Muscle of arm (tissue), 12 donors: ENCODE results near the gene CTBP1. TPM values are rescaled to one million over a fixed set of nuclear protein-coding genes. Genes with fewer than 3 reads are reported as not detected.

Source experiments
- DNase-seq: peaks from one replicate; pipeline ENCODE4 v3.0.0-alpha.2; 2013
- polyA plus RNA-seq, 12 donors: library from polyadenylated mRNA; unstranded; fragments of 120-200 nt; gene quantifications; one replicate each; pipeline ENCODE4 v1.2.1, GENCODE V29; 2013; ENCODE audit not compliant: insufficient read length in 12 of 12

CTBP1 gene
- polyA plus RNA-seq, 12 donors: 78.0 to 2,748 (median 94.9) TPM

DNA sequence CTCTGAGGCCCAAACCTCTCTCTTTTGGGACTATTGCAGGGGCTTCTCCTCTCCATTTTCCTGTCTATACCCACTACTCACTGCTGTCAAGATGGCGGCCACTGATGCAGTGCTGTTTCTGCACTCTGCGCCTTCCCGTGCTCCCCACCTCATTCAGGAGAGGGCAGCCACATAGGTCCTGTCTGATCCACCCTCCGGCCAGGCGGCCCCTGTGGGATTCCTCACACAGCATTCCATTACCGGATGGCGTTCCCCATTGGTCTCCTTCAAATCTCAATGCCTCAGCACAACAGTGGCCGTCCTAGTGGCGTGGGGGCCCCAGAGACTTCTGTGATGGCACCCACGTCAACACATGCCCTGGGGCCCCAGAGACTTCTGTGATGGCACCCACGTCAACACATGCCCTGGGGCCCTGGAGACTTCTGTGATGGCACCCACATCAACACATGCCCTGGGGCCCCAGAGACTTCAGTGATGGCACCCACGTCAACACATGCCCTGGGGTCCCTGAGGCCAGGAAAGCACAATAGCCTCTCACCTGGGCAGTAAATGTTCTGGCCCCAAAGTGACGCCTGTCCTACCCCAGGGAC lies 83.9 kb downstream of the CTBP1 start:
- no peak for DNase-seq

DNA sequence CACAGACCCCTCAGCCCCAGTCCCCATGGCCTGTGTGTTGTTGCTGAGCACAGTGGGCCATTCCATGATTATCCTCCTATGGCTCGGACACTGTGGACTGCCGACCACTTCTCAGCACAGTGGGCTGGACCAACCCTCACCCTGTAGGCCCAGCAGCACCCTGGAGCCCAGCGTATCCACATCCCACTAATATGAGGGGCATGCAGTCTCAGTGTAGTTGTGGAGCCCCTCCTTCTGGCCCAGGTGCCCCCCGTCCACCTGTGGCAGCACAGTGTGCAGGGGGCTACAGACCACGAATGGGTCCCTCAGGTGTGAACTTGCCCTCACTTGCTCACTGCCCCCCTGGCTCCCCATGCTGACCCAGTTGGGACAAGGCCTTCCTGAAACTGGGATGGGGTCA lies 84.5 kb downstream of the CTBP1 start:
- DNase-seq: no peak

DNA sequence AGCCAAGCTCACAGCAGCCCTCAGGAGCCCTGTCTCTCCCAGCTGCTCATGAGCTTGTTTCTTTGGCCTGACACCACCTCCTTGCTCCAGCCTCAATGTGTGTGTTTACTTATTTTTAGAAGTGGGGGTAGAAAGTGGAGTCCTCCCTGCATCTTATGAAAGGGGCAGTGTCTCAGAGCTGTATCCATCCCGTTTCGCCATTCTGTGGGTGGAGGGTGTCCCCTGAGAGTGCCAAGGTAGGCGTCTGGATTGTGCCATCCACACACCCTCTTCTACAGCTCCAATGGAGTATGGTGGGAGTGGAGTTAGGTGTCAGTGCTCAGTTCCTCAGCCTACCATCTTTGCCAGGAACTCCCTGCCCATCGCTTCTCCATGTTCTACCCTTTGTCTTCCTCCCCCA lies 84.9 kb downstream of the CTBP1 start:
- no peak for DNase-seq

Other genes starting within 250 kb of the CTBP1 start
- 100 to 1,000 TPM in 10 of 12 donors, 10 to 100 TPM in 2; 87.4 to 371 (median 185) TPM for gene FGFRL1, start 237.5 kb downstream of the CTBP1 start, polyA plus RNA-seq
- 1 to 10 TPM in 11 of 12 donors, not detected in 1; 2.3 to 10.0 (median 3.7) TPM for gene RNF212, start 135.6 kb downstream of the CTBP1 start, polyA plus RNA-seq
- 10 to 100 TPM in 11 of 12 donors, not detected in 1; 32.9 to 86.0 (median 45.5) TPM for gene SPON2, start 76.5 kb downstream of the CTBP1 start, polyA plus RNA-seq
- 10 to 100 TPM in 11 of 12 donors, not detected in 1; 27.3 to 58.0 (median 35.1) TPM for gene MAEA, start 40.8 kb upstream of the CTBP1 start, polyA plus RNA-seq
- 10 to 100 TPM in 5 of 12 donors, 1 to 10 TPM in 6, not detected in 1; 4.9 to 21.4 (median 9.3) TPM for gene UVSSA, start 98.1 kb upstream of the CTBP1 start, polyA plus RNA-seq
- gene NKX1-1, start 157.3 kb upstream of the CTBP1 start, polyA plus RNA-seq: not detected